Lower lobe of right lung (tissue), 2 donors: ENCODE results near the gene ZNF37A. TPM values are rescaled to one million over a fixed set of nuclear protein-coding genes. Genes with fewer than 3 reads are reported as not detected.

Source experiments
- ATAC-seq, 2 donors: fragments of 200-7000 bp; cut with Tn5 transposase; one replicate each; pipeline ENCODE4 v1.9.1; 2020 to 2022; ENCODE audit warnings: mild to moderate bottlenecking in 2 of 2, moderate library complexity in 2 of 2
- DNase-seq: peaks from one replicate; pipeline ENCODE4 v3.0.0-alpha.2; 2020
- H3K27ac ChIP-seq: fragments of 200-600 bp; one replicate; pipeline ENCODE4 v1.8.0; 2022
- H3K27me3 ChIP-seq: fragments of 200-600 bp; one replicate; pipeline ENCODE4 v1.8.0; 2022; ENCODE audit warnings: low read depth
- H3K36me3 ChIP-seq: fragments of 200-600 bp; one replicate; pipeline ENCODE4 v1.8.0; 2022; ENCODE audit warnings: mild to moderate bottlenecking
- H3K4me1 ChIP-seq: fragments of 200-600 bp; one replicate; pipeline ENCODE4 v1.8.0; 2022
- H3K4me3 ChIP-seq: fragments of 200-600 bp; one replicate; pipeline ENCODE4 v1.8.0; 2022; ENCODE audit warnings: mild to moderate bottlenecking
- H3K9me3 ChIP-seq: fragments of 200-600 bp; one replicate; pipeline ENCODE4 v1.8.0; 2022
- intact Hi-C: fragments of 100-400 bp; cut with DNase I; formaldehyde crosslinking; loops from one replicate; pipeline ENCODE4 v1.11.0; 2022
- total RNA-seq: library from RNA; stranded (reverse); fragmentation: NEBNext Ultra II Directional; extraction: Animal tissue kit (Norgen Biotek cat#: 25700); gene quantifications from one replicate; pipeline ENCODE4 v1.2.1, GENCODE V29; 2021
- TF ChIP-seq, protein P1 (sequence below): fragments of 200-600 bp; IDR thresholded peaks from one replicate; pipeline ENCODE4 v1.8.0; 2022; ENCODE audit warnings: antibody characterized with exemption, mild to moderate bottlenecking
- donor health status: DM: no; HTN: yes; CAD: no; lungs with severe emphysema.

ZNF37A gene
- total RNA-seq, 1 donor from 2014 or later = 16.6 TPM

DNA sequence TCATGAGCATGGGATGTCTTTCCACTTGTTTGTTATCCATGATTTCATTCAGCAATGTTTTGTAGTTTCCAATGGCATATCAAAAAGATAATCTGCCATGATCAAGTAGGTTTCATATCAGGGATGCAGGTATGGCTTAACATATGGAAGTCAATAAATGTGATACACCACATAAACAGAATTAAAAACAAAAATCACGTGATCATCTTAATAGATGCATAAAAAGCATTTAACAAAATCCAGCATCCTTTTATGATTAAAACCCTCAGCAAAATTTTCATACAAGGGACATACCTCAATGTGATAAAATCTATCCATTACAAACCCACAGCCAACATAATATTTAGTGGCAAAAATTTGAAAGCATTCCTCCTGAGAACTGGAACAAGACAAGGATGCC lies 90.3 kb downstream of the ZNF37A start:
- intact Hi-C loops = no loop called here
- H3K27me3 ChIP-seq = no peaks in the 10 kb centered on the region
- no peaks in the 10 kb centered on the region for H3K36me3 ChIP-seq
- TF ChIP-seq, protein P1, sequence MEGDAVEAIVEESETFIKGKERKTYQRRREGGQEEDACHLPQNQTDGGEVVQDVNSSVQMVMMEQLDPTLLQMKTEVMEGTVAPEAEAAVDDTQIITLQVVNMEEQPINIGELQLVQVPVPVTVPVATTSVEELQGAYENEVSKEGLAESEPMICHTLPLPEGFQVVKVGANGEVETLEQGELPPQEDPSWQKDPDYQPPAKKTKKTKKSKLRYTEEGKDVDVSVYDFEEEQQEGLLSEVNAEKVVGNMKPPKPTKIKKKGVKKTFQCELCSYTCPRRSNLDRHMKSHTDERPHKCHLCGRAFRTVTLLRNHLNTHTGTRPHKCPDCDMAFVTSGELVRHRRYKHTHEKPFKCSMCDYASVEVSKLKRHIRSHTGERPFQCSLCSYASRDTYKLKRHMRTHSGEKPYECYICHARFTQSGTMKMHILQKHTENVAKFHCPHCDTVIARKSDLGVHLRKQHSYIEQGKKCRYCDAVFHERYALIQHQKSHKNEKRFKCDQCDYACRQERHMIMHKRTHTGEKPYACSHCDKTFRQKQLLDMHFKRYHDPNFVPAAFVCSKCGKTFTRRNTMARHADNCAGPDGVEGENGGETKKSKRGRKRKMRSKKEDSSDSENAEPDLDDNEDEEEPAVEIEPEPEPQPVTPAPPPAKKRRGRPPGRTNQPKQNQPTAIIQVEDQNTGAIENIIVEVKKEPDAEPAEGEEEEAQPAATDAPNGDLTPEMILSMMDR = no peak
- ATAC-seq (no peak), DNase-seq (no peak)
- no peaks in the 10 kb centered on the region for H3K4me1 ChIP-seq
- H3K27ac ChIP-seq = no peak overlapping the region
- H3K4me3 ChIP-seq = no peak overlapping the region
- no peaks in the 10 kb centered on the region for H3K9me3 ChIP-seq

Other genes starting within 250 kb of the ZNF37A start
- 14.3 TPM for gene ZNF248, start 236.7 kb upstream of the ZNF37A start, total RNA-seq
- 8.8 TPM for gene ZNF25, start 117.7 kb upstream of the ZNF37A start, total RNA-seq
- 30.2 TPM for gene ZNF33A, start 83.7 kb upstream of the ZNF37A start, total RNA-seq